Measurements from ENCODE around the gene PIK3R2.
"Not testable (repeated sequence)": the region's sequence is repeated elsewhere in the genome, so short reads cannot be mapped to it uniquely, and the experiment has no call there.

PIK3R2 gene

DNA sequence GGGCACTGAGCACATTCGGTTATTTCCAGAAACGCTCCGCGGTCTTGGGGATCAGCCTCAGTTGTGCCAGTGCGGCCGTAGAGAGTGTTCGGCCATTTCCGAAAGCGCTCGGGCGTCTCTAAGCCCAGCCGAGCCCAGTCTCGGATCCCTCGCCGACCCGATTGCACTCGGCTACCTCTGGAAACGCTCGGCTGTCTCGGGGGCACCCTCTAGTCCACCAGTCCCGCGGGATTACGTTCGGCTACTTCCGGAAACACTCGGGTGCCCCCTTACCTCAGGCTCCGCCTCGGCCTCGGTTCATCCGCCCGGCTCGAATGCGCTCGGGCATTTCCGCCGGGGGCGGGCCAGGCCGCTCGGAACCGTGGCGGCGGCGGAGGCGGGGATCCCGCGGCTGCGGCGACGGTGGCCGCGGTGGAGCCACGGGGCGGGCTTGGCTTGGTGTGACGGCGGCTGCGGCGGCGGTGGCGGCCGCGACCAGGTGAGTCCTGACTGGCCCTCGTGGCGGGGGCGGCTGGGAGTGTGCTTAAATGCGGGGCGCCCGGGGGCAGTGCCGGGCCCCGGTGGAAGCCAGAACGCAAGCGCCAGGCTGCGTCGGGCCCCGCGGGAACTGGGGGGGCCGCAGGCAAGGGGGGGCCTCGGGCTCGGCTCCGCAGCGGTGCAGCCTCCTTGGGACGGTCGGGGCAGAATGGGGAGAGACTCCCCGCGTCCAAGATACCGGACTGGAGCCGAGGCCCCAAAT lies at the start of gene PIK3R2:
PIK3R2 (plus strand) TSS at position 347 of the 739 bp plus-strand sequence. CDS start 2,717 bp downstream, outside the sequence.
- peak; percentile 100 for DNase-seq

- DNase-seq = no peak
Measured at GRCh38 chr19:18104793-18105131, 48.2 kb upstream of the PIK3R2 start.

DNA sequence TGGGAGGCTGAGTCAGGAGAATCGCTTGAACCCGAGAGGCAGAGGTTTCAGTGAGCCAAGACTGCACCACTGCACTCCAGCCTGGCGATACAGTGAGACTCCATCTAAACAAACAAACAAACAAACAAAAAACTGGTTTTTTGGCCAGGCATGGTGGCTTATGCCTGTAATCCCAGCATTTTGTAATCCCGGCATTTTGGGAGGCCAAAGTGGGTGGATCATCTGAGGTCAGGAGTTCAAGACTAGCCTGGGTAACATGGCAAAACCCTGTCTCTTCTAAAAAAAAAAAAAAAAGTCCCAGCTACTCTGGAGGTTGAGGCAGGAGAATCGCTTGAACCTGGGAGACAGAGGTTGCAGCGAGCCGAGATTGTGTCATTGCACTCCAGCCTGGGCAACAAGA lies 47.7 kb upstream of the PIK3R2 start:
- DNase-seq = not testable (repeated sequence)

GRCh38 chr19:18107235-18107634 lies 45.7 kb upstream of the PIK3R2 start:
- DNase-seq = no peak

GRCh38 chr19:18108897-18109296 lies 44.1 kb upstream of the PIK3R2 start:
- DNase-seq = no peak

GRCh38 chr19:18109341-18109732 lies 43.6 kb upstream of the PIK3R2 start:
- DNase-seq = no peak

GRCh38 chr19:18109733-18110608 lies 43.0 kb upstream of the PIK3R2 start:
- peak; percentile 39 for DNase-seq

DNA sequence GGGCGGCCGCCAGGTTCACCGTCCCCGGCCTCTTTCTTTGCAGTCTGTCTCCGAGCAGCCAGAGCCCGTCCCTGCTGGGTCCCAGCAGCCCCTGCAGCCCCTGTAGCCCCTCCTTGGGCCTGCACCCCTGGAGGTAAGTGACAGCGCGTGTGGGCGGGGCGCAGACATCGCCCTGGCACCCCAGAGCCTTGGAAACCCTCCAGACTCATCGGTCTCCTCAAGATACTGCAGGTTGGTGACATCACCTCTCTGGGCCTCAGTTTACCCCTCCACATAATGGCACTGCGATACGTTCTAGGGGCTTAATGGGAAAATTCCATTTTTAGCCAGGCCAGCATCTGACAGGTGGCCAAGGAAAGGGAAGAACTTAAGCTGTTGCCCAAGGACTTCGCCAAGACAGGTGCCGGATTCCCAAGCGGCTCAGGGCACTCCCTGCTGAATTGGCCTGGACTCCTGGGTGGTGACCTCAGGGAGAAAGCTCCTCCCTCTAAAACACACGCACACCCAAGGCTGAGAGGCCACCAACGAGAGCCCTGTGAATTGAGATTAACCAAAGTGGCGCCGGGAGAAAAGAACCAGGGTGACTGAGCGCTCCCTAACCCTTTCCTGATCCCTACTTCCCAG lies 42.2 kb upstream of the PIK3R2 start:
- no peak for DNase-seq

- peak; percentile 77 for DNase-seq
Measured at GRCh38 chr19:18112989-18113478, 39.9 kb upstream of the PIK3R2 start.

GRCh38 chr19:18113827-18114226 lies 39.1 kb upstream of the PIK3R2 start:
- no peak for DNase-seq

DNA sequence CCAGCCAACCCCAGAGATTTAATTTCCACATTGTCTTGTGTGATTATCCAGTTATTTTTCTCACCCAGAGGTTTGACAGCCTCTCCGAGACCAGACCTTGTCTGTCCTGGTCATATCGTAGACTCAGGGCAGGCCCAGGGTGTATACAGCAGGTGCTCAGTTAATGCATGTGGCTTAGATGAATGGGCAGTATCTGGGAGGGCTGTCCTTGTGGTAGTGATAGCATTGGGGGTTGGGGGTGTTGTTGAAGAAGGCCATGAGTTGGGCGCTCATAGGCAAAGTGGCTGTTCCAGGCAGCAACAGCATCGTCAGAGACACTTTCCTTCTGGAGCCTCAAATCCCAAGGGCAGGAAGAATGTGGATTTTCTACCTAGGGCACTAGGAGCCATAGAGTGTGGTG lies 38.5 kb upstream of the PIK3R2 start:
- DNase-seq = no peak

DNA sequence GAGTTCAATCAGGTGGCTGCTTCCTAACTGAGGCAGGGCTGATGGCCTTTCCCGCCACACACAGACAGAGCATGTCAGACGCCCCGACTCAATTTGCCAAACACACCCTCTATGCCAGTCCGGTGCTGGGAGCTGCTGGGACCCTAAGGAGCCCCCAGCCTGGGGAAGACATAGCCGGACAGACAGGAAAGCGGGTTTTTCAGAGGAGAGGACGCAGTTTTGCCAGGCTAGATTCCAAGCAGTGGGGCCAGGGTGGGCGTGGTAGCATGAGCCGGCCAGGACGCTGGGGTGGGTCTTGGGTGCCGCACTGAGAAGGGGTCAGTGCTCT lies 35.6 kb upstream of the PIK3R2 start:
- DNase-seq = no peak

GRCh38 chr19:18117692-18118378 lies 35.1 kb upstream of the PIK3R2 start:
- DNase-seq = peak; percentile 95

DNA sequence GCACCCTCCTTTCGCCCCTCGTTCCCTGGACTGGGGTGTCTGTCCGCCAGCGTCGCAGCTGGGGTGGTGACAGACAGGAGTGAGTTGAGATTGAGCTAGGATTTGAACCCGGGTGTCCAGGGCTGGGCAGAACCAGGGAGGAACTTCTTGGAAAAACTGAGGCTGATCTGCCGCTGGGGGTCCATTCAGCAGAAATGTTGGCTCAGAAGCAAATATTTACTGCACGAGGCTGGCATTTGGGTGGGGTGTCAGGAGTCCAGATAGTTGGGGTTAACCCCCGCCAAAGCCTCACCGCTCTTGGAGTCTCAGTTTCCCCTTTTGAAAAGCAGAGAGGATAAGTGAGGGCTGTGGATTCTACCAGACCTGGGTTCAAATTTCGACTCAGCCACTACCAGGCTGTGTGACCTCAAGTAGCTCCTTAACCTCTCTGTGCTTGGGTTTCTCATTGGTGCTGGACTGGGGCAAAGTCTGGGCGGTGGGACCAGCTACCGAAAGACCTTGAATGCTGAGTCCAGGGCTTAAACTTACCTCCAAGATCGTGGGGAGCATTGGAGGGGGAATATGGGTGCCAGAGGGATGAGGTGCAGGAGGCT lies 34.4 kb upstream of the PIK3R2 start:
- no peak for DNase-seq

GRCh38 chr19:18119013-18119716 lies 33.8 kb upstream of the PIK3R2 start:
- DNase-seq = peak; percentile 54

DNA sequence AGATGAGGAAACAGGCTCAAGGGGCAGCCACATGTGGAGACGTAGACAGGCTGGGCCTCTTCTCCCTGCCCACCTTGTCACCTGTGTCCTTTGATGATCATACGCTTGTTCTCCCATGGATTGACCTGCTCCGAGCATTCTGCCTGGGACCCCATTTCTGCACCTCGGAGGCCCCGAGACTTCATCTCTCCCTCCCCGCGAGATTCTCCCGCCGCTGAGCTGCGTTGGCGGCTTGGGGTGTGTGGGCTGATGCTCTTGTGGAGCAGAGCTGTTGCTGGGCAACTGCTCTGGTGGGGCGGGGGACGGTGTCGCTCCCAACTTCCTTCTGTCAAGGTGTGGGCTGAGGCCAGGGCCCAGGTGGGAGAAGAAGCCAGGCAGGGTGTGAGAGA lies 33.3 kb upstream of the PIK3R2 start:
- DNase-seq = peak; percentile 41

DNA sequence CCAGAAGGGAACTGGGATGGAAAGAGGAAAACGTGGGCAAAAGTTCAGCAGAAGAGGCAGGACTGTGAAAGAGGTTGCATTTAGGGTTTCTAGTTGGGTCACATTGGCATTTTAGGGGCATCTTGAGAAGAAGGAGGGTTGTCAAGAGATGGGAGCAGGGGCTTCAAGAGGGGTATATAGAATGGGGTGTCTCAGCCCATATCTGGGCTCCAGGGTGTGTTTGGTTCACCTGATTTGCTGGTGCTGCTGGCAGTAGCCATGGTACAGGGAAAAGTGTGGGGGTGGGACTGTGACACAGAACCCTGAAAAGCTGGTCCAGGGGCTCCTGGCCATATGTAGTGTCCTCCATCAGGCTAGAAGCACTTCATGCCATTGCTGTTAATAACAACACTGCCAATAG lies 32.8 kb upstream of the PIK3R2 start:
- DNase-seq = no peak

- no peak for DNase-seq
Measured at GRCh38 chr19:18121166-18121565, 31.8 kb upstream of the PIK3R2 start.

DNA sequence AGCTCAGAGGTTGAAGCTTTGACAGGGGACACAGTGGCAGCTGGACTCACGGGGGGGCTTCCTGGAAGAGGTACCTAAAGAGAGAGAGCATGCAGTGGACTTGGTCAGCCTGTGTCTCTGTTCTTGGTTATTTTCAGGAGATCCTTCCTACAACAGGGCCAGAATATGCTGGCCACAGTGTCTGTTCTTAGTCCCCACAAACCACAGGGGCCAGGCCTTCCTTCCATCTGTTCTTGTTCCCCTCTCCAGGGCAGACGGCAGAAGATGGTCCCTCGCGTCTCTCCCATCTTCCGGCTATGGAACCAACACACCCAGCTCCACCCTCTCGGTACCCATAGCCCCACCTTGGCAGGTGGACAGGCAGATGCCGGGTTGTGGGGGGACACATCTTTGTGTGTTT lies 30.5 kb upstream of the PIK3R2 start:
- DNase-seq = no peak

GRCh38 chr19:18122860-18123795 lies 29.8 kb upstream of the PIK3R2 start:
- no peak for DNase-seq

DNA sequence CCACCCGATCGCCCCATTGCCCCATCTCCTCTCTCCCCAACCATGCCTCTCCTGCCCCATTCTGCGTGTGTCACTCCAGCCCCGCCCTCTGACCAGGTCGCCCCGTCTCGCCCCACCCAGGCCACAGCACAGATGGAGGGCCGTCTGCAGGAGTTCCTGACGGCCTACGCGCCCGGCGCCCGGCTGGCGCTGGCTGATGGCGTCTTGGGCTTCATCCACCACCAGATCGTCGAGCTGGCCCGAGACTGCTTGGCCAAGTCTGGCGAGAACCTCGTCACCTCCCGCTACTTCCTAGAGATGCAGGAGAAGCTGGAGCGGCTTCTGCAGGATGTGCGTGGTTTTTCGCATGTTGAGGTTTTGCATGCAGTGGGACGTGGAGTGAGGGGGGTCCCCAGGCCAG lies 29.1 kb upstream of the PIK3R2 start:
- no peak for DNase-seq
